HG03457 (cell line): Measurements from ENCODE around the gene SLC10A4.
A peak's percentile ranks its signal among the peaks of the same experiment; 100 is the strongest.

Experiments
- ATAC-seq: cut with Tn5 transposase; IDR thresholded peaks from one replicate; pipeline ENCODE4 v1.9.1; 2021; ENCODE audit warnings: moderate number of reproducible peaks; ENCODE audit not compliant: unreplicated experiment

SLC10A4 gene

DNA sequence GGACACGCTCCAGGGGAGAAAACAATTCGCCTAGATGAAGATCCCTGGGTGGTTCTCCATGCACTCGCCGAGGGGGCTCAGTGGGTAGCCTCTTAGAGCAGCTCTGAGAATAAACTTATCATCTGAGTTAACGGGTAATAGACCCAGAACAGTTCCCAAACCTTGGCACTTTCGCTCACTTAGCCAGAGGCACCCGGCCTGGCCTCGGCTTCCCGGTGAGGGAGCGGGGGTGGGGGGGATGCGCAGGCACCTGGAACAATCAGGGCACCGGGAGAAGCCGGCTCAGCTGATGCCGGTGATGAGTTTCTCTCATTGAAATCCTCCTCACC, 6.5 kb downstream of the SLC10A4 start:
- ATAC-seq, result no peak

DNA sequence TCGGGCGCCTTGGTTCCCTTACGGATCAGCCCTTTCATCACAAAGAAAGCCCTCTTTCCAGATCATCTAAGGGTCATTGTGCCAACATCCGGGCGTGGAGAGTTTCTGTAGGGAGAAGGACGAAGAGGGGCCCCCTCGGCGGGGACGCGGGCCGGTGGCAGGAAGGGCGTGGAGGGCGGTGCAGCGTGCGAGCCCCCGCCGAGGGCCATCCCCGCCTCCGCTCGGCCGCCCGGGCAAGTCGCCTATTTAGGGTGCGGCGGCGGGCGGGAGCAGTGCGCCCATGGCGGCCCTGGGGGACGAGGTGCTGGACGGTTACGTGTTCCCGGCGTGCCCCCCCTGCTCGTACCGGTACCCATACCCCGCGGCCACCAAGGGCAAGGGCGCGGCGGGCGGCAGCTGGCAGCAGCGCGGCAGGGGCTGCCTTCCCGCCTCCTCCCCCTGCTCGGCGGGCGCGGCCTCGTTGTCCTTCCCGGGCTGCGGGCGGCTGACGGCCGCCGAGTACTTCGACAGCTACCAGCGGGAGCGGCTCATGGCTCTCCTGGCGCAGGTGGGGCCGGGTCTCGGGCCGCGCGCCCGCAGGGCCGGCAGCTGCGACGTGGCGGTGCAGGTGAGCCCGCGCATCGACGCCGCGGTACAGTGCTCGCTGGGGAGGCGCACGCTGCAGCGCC, 7.0 kb downstream of the SLC10A4 start, which contains the start of gene ZAR1:
TSS of gene ZAR1 (plus strand) at position 241 of the 668 bp plus-strand sequence. CDS start at position 281, 40 bp downstream.
- ATAC-seq, result no peak

DNA sequence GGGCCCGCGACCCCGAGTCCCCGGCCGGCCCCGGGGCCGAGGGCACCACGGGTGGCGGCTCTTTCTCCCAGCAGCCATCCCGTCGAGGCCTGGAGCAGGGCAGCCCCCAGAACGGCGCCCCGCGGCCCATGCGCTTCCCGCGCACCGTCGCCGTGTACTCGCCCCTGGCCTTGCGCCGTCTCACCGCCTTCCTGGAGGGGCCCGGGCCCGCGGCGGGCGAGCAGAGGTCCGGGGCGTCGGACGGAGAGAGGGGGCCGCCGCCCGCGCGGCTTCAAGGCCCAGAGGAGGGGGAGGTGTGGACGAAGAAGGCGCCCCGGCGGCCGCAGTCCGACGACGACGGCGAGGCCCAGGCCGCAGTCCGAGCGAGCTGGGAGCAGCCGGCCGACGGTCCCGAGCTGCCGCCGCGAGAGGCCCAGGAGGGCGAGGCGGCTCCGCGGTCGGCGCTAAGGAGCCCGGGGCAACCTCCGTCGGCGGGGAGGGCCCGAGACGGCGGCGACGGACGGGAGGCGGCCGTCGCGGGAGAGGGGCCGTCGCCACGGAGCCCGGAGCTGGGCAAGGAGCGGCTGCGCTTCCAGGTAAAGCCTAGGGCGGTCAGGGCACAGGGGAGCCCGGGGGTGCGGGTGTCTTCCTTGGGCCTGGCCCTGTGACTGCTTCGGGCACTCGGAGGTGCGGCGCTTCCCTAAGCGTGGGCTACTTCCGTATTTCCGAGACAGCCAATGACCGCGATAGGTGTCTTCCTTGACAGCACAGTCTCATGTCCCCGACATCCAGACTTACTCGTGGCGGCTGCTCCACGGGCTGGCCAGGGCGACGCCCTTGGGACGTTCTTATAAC, 7.8 kb downstream of the SLC10A4 start:
- no peak for ATAC-seq

DNA sequence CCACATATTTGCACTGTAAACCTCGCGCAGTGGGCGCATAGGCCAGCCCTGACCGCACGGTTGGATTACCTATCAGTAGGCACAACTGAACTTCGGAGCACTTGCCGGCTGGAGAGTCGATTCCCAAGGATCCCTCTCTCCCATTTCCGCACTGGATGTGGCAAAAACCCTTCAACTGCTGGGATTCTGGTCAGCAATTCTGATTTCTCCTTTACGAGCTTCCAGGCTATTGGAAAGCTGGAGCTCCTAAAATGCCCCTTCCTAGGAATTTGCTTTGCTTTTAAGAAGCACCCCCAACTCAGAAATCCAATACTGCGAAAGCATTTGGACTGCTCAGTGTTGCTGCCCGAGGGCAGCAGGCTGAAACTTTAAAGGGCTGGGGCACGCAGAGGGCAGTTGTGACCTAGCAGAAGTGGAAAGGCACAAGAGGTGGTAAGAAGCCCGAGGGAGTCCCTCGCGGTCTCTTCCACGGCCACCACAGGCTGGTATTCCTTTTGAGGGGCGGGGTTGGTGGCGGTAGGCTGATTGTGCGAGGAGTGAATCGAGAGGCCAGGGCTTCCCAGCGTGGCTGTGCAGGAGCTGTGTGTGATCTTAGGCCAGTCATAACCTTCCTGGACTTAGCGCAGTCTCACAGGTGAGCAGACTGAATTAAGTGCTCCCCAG, 8.5 kb downstream of the SLC10A4 start:
- no peak for ATAC-seq

DNA sequence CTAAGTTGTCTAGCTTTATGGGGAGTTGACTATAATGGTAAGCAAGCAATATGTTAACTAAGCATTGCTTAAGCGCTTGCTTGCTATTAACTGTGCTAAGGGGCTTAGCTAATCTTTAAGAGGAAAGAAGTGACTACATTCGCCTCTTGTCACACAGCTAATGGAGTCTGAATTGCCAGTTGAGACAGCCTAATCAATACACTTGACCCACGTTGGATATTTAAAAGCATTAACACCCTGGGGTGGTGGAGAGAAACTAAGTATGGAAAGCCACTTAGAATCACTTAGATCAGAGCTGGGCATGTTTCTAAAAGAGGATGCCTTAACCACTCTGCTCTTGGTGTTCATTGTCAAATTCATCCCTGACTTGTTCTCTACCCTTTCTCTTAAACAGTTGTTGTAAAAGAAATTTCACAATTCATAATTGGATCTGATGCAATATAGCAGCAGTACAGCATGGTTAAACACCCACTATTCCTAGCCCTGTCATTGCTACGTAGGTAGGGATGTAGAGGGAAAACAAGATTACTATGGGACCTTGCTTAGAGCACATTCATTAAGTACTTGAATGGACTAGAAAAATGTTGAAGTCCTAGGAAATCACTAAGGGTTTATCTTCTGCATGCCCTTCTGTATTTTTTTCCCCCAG, 10.4 kb downstream of the SLC10A4 start:
- no peak for ATAC-seq

DNA sequence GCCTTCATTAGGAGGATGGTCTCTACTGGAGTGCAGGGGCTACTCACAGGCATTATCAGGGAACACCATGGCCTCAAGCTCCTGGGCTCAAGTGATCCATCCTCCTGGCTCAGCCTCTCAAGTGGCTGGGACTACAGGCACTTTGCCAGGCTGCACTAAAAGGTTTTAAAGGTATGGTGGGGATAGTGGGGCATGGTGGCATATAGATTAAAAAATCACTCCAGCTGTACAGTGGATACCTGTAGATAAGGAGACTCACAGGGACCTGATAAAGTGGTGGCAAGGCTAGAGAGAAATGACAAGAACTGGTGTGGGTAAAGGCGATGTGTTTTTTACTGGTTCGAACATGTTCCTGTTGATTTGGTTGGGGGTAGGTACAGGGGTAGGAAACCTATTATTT, 12.8 kb downstream of the SLC10A4 start:
- ATAC-seq, result no peak

DNA sequence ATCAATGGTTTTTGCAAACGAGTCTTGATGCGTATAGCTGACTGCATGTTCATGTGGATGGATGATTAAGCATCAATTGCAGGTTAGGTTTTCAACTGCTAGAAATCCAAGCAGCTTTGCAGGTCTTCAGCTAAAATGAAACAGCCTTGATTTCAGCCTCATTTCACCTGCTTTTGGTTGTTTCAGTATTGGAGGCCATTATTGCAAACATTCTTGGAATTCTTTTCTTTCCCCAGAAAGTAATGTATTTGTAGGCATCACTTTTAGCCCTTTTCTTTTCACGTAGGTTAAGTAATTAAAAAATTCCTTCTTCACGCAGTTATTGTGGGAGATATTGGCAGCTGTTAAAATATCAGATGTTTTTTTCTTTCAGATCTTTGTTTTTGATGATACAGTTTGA, 15.8 kb downstream of the SLC10A4 start:
- ATAC-seq, result no peak

DNA sequence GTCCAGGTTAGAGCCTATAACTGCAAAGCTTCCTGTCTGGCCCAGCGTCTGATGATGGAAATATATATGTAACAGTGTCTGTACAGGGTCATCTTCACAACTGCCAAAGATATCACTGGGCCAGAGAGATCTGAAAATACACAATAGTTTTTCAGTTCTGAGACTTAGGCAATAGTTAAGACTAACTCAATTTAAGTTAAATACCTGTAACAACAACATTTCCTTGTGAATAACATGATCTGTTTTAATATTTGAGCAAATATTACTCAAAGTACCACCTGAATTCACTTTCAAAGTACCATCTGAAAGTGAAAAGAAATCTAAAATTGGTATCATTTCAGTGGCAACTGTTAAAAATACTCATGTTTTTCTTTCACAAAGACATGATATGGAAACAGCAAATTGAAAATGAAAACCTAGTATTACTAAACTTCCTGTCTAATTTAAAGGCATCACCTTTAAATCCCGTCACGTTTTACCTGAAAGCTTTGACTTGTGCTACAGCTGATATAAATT, 16.5 kb downstream of the SLC10A4 start:
- peak; percentile 71 for ATAC-seq

DNA sequence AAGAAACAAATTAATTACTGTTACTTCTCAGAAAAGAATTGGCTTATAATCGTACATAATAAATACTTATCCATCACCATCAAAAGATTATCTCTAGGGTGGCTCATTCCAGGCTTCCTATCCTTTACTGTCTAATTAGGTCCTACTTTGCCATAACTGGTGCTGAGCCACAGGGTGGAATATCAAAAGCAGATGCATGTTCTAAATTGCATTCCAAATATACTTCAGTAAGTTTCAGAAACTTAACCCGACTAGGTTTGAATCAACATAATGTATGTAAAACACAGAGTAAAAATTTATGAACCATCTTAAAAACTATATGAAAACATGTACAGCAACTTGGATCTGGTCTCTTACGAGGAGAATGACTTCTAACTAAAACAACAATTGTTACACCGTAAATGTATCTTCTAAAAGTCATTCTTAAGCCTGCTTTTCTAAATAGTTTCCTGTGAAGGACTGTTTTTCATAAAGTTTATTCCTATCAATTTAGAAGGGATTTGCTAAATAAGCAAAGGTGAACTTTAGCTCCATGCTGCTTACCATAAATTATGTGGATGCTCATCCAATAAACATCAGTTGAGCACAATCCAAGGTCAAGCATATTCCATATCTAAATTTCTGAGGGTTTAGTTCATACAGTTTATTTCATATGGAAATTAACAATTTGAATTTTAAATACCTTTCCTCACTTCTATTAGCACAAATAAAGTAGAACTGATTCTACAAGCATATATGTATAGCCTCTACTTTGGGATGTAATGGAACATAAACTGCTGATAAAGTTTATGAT, 20.3 kb downstream of the SLC10A4 start:
- no peak for ATAC-seq

DNA sequence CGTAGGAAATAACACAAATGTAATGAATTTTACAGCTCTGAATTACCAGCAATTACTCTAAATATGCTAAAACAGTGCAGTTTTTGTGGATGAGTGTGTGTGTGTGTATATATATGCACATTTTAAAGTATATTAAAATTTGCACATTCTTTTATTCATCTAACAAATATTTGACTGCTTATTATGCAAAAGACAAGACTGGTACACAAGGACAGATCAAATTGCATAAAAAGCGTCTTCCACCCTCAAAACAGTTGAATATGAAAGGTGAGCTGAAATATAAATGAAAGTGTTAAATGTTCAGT, 20.8 kb downstream of the SLC10A4 start:
- ATAC-seq, result no peak

DNA sequence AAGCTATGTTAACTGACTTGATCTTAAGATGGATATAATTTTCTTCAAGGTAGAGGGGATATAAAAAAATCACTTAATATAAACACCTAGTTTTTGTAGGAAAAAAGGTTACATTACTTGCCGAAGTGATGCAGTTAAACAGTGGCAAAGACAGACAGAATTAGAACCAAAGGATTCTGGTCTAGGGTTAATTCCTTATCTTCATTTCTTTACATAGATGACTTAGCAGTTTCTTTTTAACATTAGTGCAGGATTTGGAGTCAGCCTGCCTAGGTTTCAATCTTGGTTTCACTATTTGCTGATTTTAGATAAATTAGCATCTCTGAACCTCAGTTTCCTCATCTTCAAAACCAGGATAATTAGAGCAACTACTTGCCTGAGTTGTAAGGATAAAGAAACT, 21.2 kb downstream of the SLC10A4 start:
- no peak for ATAC-seq

DNA sequence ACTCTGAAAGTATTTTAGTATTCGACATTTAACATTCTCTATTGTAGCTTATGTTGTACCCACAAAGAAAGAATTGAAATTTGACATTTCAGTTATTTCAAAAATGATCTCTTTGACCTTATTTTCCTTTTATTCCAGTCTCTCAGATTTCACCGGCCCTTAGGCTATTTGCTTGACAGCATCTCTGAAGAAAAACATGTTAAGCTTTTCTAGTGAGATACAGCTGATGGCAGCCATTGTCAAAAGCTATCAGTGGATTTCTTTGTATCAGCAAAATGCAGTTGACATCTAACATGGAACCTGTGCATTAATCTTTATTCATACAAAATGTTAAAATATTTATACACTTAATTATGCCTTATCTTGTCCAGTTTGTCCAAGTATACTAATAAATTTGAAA, 23.6 kb downstream of the SLC10A4 start:
- no peak for ATAC-seq

DNA sequence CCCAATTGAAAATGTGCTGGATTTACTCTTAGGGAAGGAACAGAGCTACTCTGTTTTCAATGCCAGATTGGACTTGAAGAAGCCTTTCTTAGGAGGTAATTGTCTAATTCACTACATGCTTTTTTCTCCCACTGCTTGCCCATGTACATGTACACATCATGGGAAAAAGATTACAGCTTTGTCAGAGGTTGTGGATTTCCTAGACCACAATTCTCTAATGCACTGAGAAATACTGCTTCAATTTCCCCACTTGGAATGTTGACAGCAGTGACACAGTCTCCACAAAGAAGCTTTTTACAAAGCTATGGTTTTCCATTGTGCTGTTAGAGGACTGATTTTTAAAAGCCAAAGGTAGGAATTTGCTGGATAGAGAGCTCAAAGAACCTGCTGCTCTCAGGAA, 26.4 kb downstream of the SLC10A4 start:
- ATAC-seq, result no peak

DNA sequence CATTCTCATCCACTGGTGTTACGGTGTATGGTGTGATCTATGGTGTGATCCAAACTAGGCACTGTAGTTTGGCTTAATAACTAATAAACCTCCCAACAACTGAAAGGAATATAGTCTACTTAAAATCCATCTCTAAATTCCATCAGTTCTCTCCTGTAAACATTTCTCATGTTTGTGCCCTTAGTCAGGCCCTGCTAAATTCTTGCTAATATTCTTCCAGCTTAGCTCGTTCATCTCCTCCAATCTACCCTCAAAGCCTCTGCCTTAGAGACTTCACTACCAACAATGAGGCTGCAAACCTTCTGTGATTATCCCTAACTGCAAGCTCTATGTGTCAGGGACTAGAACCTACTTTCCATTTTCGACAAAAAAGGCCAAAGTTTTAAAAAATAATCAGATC, 35.0 kb downstream of the SLC10A4 start:
- ATAC-seq, result no peak

DNA sequence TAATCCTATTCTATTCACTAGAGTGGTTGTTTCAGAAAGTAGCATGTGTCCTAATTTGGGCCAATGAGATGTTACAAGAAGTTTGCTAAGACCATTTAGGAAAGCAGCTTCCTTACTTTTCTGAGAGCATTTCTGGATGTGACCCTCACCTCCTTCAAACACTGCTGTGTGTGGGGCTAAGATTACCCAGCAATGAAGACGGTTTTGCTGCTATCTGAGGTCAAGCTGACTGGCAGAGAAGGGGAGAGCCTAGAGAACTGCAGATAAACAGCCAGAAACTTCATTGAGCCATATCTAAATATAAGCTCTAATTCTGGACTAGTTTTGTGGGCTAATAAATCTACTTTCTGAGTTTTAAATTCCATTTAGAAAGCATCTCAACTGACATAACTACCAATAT, 43.3 kb downstream of the SLC10A4 start:
- ATAC-seq, result no peak

DNA sequence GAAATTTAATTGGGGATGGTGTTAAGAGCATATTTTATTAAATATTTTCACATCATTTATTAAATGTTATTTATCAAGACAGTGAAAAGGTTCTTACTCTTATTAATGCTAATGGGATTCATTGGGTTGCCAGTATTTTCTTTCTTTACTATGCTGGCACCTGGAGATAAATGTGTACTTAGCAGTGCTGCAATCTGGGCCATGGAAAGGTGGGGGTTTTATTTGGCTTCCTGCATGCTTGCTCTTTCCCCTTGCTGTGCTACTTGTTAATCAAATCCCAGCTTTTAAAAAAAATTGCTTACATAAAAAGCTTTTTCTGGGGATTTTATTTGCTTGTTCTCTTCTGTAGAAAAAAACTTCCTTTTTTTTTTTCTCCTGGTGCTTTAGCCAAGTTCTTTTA, 55.2 kb downstream of the SLC10A4 start:
- ATAC-seq, result no peak
